Measurements from ENCODE around the gene FOXL3.

FOXL3 gene

DNA sequence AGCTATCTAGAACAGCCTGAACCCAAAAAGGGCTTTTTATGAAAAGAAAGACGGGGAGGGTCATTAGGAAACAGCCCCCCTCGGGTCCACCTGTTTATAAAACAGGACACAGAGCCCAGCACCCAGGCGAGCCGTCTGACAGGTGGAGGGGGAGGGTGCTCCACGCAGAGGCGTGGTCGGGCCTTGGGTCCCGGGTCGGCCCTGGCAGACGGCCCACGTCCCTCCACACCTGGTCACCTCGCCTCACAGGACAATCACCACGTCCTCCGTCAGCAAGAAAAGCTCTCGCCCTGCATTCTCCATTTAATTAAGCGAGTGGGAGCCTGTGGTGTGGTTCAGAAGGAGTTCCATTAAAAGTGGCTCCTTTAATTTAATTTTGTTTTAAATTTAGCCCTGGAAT lies 42.3 kb upstream of the FOXL3 start:
- no peaks in the 10 kb centered on the region for H4K20me1 ChIP-seq (ENCODE audit: insufficient read depth, low read length)
- no peaks in the 10 kb centered on the region for H3K9me3 ChIP-seq (ENCODE audit: insufficient read depth, low read length)
- no peaks in the 10 kb centered on the region for H3K79me2 ChIP-seq (ENCODE audit: low read length)
- H3K4me2 ChIP-seq (ENCODE audit: low read length) = no peak overlapping the region
- H3K36me3 ChIP-seq (replicated peaks; ENCODE audit: low read depth, low read length) = no peaks in the 10 kb centered on the region
- H3K9ac ChIP-seq (ENCODE audit: low read length) = no peak overlapping the region
- no peak for TF ChIP-seq EZH2phosphoT487 (IDR thresholded peaks at IDR 0.05; ENCODE audit: low read depth)
- TF ChIP-seq, protein P1, sequence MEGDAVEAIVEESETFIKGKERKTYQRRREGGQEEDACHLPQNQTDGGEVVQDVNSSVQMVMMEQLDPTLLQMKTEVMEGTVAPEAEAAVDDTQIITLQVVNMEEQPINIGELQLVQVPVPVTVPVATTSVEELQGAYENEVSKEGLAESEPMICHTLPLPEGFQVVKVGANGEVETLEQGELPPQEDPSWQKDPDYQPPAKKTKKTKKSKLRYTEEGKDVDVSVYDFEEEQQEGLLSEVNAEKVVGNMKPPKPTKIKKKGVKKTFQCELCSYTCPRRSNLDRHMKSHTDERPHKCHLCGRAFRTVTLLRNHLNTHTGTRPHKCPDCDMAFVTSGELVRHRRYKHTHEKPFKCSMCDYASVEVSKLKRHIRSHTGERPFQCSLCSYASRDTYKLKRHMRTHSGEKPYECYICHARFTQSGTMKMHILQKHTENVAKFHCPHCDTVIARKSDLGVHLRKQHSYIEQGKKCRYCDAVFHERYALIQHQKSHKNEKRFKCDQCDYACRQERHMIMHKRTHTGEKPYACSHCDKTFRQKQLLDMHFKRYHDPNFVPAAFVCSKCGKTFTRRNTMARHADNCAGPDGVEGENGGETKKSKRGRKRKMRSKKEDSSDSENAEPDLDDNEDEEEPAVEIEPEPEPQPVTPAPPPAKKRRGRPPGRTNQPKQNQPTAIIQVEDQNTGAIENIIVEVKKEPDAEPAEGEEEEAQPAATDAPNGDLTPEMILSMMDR (IDR thresholded peaks at IDR 0.05; ENCODE audit: low read depth, low read length) = no peak
- no peak overlapping the region for H3K4me3 ChIP-seq (ENCODE audit: low read length)
- no peak overlapping the region for H2AFZ ChIP-seq (ENCODE audit: low read depth, low read length)
- no peaks in the 10 kb centered on the region for H3K27me3 ChIP-seq (ENCODE audit: low read depth, low read length)
- no peak overlapping the region for H3K27ac ChIP-seq (ENCODE audit: low read length)
- H3K4me1 ChIP-seq (ENCODE audit: low read length) = no peaks in the 10 kb centered on the region

DNA sequence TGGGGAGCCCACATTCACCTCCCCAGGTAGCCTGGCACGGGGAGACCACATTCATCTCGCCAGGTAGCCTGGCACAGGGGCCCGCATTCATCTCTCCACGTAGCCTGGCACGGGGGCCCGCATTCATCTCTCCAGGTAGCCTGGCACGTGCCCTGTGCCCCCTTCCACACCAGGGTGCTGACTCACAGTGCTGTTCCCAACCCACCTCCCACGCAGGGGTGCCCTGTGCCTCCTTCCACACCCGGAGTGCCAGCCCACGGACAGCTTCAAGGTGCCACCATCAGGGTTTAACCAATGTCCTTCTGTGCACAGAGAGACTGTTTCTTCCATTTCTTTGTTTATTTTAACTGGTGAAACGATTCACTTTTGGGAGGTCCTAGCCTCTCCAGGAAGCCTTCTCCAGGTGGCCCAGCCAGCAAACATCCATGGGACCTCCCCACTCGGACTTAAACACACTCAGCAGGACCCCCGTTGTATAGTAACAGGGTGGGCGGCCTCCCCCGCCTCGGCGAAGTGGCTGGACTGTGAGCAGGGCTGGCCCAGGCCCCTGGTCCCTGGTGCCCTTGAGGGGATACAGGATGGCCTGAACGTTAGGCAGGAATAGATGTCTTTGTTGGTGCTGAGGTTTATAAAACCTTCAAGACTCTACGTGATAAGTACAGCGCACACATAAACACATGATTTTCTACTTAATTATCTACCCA lies 41.1 kb upstream of the FOXL3 start:
- no peak for TF ChIP-seq EZH2phosphoT487 (IDR thresholded peaks at IDR 0.05; ENCODE audit: low read depth)
- TF ChIP-seq, protein P1 (IDR thresholded peaks at IDR 0.05; ENCODE audit: low read depth, low read length) = no peak
- Histone ChIP-seq H4K20me1 (ENCODE audit: insufficient read depth, low read length) (no peaks in the 10 kb centered on the region), H3K27ac (ENCODE audit: low read length) (no peak overlapping the region), H3K9me3 (ENCODE audit: insufficient read depth, low read length) (no peaks in the 10 kb centered on the region), H3K9ac (ENCODE audit: low read length) (no peak overlapping the region), H2AFZ (ENCODE audit: low read depth, low read length) (no peak overlapping the region), H3K36me3 (replicated peaks; ENCODE audit: low read depth, low read length) (no peaks in the 10 kb centered on the region), H3K4me2 (ENCODE audit: low read length) (no peak overlapping the region), H3K4me3 (ENCODE audit: low read length) (no peak overlapping the region), H3K4me1 (ENCODE audit: low read length) (no peaks in the 10 kb centered on the region), H3K79me2 (ENCODE audit: low read length) (no peaks in the 10 kb centered on the region), H3K27me3 (ENCODE audit: low read depth, low read length) (no peaks in the 10 kb centered on the region)

DNA sequence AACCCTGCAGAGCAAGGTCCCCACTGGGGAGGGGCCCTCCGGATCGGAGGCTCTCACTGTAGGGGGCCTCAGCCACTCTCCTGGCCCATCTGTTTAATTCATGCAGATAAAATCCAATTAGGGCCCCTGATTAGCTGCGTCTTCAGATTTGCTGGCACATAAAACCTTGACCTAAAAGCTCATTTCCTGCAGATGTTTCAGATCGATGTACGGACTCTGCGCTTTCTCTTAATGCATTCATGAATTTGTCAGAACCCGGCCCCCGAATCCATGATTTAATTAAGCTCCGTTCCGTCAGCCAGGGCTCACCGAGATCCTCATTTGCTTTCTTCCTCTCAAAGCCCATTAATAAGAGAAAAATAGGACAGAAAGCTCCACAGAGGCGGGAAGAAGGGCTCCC lies 40.0 kb upstream of the FOXL3 start:
- no peak for TF ChIP-seq EZH2phosphoT487 (IDR thresholded peaks at IDR 0.05; ENCODE audit: low read depth)
- TF ChIP-seq, protein P1 (IDR thresholded peaks at IDR 0.05; ENCODE audit: low read depth, low read length) = no peak
- H3K36me3 ChIP-seq (replicated peaks; ENCODE audit: low read depth, low read length) = no peaks in the 10 kb centered on the region
- H3K79me2 ChIP-seq (ENCODE audit: low read length) = no peaks in the 10 kb centered on the region
- H3K4me2 ChIP-seq (ENCODE audit: low read length) = no peak overlapping the region
- H3K27me3 ChIP-seq (ENCODE audit: low read depth, low read length) = no peaks in the 10 kb centered on the region
- H3K4me3 ChIP-seq (ENCODE audit: low read length) = no peak overlapping the region
- no peak overlapping the region for H3K9ac ChIP-seq (ENCODE audit: low read length)
- H2AFZ ChIP-seq (ENCODE audit: low read depth, low read length) = no peak overlapping the region
- no peaks in the 10 kb centered on the region for H4K20me1 ChIP-seq (ENCODE audit: insufficient read depth, low read length)
- H3K4me1 ChIP-seq (ENCODE audit: low read length) = no peaks in the 10 kb centered on the region
- no peak overlapping the region for H3K27ac ChIP-seq (ENCODE audit: low read length)
- H3K9me3 ChIP-seq (ENCODE audit: insufficient read depth, low read length) = no peaks in the 10 kb centered on the region

DNA sequence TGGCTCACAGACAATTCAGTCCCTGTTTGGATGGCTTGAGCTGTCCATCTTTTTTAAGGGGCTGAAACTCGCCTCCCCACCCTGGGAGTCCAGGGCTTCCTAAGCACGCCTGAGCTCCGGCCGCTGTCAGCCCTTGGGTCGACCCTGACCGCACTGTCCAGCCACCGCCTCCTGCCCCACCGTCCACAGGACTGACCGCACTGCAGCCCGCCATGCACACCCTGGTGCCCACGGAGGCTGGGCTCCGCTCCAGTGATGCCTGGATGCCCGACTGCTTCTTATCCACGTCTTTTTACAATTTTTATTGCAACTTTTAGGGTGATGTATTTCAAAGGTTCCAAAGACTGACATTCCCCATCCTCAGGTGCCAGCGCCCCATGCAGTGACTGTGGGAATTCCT lies 39.4 kb upstream of the FOXL3 start:
- H2AFZ ChIP-seq (ENCODE audit: low read depth, low read length) = no peak overlapping the region

More for the DNA sequence above, 39.4 kb upstream of the FOXL3 start:
- no peaks in the 10 kb centered on the region for H3K36me3 ChIP-seq (replicated peaks; ENCODE audit: low read depth, low read length)
- H3K27me3 ChIP-seq (ENCODE audit: low read depth, low read length) = no peaks in the 10 kb centered on the region
- no peak overlapping the region for H3K4me3 ChIP-seq (ENCODE audit: low read length)
- no peak overlapping the region for H3K4me2 ChIP-seq (ENCODE audit: low read length)
- H4K20me1 ChIP-seq (ENCODE audit: insufficient read depth, low read length) = no peaks in the 10 kb centered on the region
- no peak overlapping the region for H3K9ac ChIP-seq (ENCODE audit: low read length)
- no peaks in the 10 kb centered on the region for H3K9me3 ChIP-seq (ENCODE audit: insufficient read depth, low read length)
- no peak overlapping the region for H3K27ac ChIP-seq (ENCODE audit: low read length)
- no peaks in the 10 kb centered on the region for H3K4me1 ChIP-seq (ENCODE audit: low read length)
- H3K79me2 ChIP-seq (ENCODE audit: low read length) = no peaks in the 10 kb centered on the region
- TF ChIP-seq, protein P1 (IDR thresholded peaks at IDR 0.05; ENCODE audit: low read depth, low read length) = no peak
- TF ChIP-seq EZH2phosphoT487 (IDR thresholded peaks at IDR 0.05; ENCODE audit: low read depth) = no peak
